Activated CD4-positive, alpha-beta T cell treated with anti-CD3 and anti-CD28 coated beads, Interleukin-2, amount 10 ng/mL, durations not matched to agents 24 days and 14 days (primary cell): Measurements from ENCODE around the gene PILRB. TPM values are rescaled to one million over a fixed set of nuclear protein-coding genes. Genes with fewer than 3 reads are reported as not detected.
A peak's percentile ranks its signal among the peaks of the same experiment; 100 is the strongest.
"Not testable (repeated sequence)": the region's sequence is repeated elsewhere in the genome, so short reads cannot be mapped to it uniquely, and the experiment has no call there.

ENCODE experiments used
- DNase-seq: peaks from one replicate; pipeline ENCODE4 v3.0.0; 2022
- H3K27ac Mint-ChIP-seq: one replicate; pipeline ENCODE4 v1.8.0; 2022; ENCODE audit warnings: mild to moderate bottlenecking, mixed read lengths
- H3K27me3 Mint-ChIP-seq: one replicate; pipeline ENCODE4 v1.8.0; 2022; ENCODE audit warnings: mixed read lengths
- H3K36me3 Mint-ChIP-seq: one replicate; pipeline ENCODE4 v1.8.0; 2022; ENCODE audit warnings: low read depth, mild to moderate bottlenecking, mixed read lengths
- H3K4me1 Mint-ChIP-seq: one replicate; pipeline ENCODE4 v1.8.0; 2021; ENCODE audit warnings: mixed read lengths
- H3K4me3 Mint-ChIP-seq: one replicate; pipeline ENCODE4 v1.8.0; 2022; ENCODE audit warnings: mild to moderate bottlenecking, moderate library complexity, mixed read lengths
- H3K9me3 Mint-ChIP-seq: one replicate; pipeline ENCODE4 v1.8.0; 2021; ENCODE audit warnings: mixed read lengths
- intact Hi-C: fragments of 100-400 bp; cut with micrococcal nuclease; formaldehyde crosslinking; loops from one replicate; pipeline ENCODE4 v1.15.1; 2023
- total RNA-seq: library from RNA; stranded (reverse); gene quantifications from 2 replicates; pipeline ENCODE4 v1.2.3, GENCODE V29; 2022

The PILRB gene
- total RNA-seq, result 74.6 and 78.3 TPM in 2 replicates

- DNase-seq, result no peak
- Mint-ChIP-seq H3K27ac (peak within 1 kb of the TSS; percentile 11), H3K36me3 (peaks cover 59% of the 10 kb centered on the region), H3K27me3 (no peaks in the 10 kb centered on the region), H3K9me3 (peaks cover 2% of the 10 kb centered on the region), H3K4me1 (peaks cover 10% of the 10 kb centered on the region), H3K4me3 (no peak within 1 kb of the TSS)
- intact Hi-C loops, result no loop called here
These were observed at the start of gene PILRB for GRCh38 chr7:100358027-100358856. PILRB (plus strand) TSS chr7:100358117; CDS start chr7:100358303, 186 bp downstream.

DNA sequence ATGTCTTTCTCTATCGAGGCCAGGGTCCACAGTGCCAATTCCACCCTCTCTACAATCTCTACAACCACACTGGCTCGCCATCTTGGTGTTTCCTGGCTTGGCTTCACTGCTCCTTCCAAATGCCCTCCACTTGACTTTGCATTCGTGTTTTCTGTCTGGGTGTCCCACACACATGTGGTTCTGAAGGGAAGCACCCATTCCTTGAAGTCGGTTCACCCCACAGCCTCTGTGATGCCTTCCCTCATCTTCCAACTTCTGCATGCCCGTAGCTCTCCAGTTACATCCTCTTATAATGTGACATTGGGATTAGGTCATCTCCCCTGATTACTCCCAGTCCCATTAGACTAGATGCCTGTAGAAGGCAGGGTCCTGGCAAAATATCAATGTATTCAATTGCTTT is 39.6 kb upstream of the PILRB start:
- H3K4me3 Mint-ChIP-seq, result peak overlapping the region; percentile 66
- intact Hi-C loops, H3K9me3 Mint-ChIP-seq, H3K27ac Mint-ChIP-seq, H3K27me3 Mint-ChIP-seq, H3K4me1 Mint-ChIP-seq: not testable (repeated sequence)
- peak; percentile 52 for DNase-seq
- peaks cover 22% of the 10 kb centered on the region for H3K36me3 Mint-ChIP-seq

- H3K27me3 Mint-ChIP-seq, DNase-seq, H3K4me1 Mint-ChIP-seq, H3K27ac Mint-ChIP-seq, H3K9me3 Mint-ChIP-seq, intact Hi-C loops, H3K4me3 Mint-ChIP-seq: not testable (repeated sequence)
- H3K36me3 Mint-ChIP-seq, result peaks cover 33% of the 10 kb centered on the region
These were observed 36.3 kb upstream of the PILRB start for GRCh38 chr7:100321648-100322047.

DNA sequence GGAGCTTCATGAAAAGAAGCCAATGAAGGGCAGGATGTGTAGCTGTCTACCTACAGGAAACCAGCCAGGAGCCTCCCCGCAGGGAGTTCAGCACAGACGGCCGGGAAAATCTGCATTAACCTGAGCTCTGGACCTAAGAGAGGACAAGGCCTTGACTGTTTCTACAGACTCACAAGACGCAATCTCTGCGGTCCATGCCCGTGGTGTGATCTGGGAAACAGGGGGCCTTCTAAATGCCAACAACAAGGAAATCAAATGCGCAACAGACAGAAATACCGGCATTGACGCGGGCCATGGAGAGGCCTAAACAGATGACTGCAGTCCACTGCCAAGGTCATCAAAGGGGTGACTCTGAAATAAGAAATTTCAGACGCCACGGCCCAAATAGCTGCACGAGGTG is 33.7 kb upstream of the PILRB start:
- H3K27ac Mint-ChIP-seq, H3K27me3 Mint-ChIP-seq, intact Hi-C loops, H3K4me3 Mint-ChIP-seq, H3K9me3 Mint-ChIP-seq, H3K4me1 Mint-ChIP-seq, DNase-seq: not testable (repeated sequence)
- H3K36me3 Mint-ChIP-seq, result peaks cover 38% of the 10 kb centered on the region

DNA sequence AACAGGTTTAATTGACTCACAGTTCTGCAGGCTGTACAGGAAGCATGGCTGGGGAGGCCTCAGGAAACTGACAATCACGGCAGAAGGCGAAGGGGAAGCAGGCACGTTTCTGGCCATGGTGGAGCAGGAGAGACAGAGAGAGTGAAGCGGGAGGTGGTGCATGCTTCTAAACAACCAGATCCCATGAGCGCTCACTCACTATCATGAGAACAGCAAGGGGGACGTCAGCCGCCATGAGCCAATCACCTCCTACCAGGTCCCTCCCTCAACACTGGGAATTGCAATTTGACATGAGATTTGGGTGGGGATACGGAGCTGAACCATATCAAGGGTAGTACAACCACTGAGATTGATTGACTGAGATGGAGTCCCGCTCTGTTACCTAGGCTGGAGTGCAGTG is 32.2 kb upstream of the PILRB start:
- H3K27ac Mint-ChIP-seq, H3K4me1 Mint-ChIP-seq, H3K9me3 Mint-ChIP-seq, H3K27me3 Mint-ChIP-seq, intact Hi-C loops, H3K4me3 Mint-ChIP-seq: not testable (repeated sequence)
- peaks cover 35% of the 10 kb centered on the region for H3K36me3 Mint-ChIP-seq
- peak; percentile 45 for DNase-seq

DNA sequence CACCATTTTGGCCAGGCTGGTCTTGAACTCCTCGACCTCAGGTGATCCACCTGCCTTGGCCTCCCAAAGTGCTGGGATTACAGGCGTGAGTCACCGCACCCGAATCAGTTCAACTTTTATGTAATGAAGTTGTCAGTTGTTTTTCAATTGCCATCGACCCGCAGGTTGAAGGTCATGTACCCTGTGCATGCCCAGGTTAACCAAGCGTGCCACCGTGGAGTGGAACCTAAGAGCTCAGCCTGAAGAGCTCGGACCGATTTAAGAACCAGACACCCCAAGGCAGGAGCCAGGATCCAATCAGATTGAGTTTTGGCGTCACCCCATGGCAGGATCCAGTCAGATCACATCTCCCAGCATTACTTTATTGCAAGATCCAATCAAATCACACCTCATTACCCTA is 31.0 kb upstream of the PILRB start:
- DNase-seq, result peak; percentile 54
- H3K27me3 Mint-ChIP-seq, H3K4me3 Mint-ChIP-seq, H3K9me3 Mint-ChIP-seq, intact Hi-C loops, H3K4me1 Mint-ChIP-seq, H3K27ac Mint-ChIP-seq: not testable (repeated sequence)
- H3K36me3 Mint-ChIP-seq, result peaks cover 34% of the 10 kb centered on the region

DNA sequence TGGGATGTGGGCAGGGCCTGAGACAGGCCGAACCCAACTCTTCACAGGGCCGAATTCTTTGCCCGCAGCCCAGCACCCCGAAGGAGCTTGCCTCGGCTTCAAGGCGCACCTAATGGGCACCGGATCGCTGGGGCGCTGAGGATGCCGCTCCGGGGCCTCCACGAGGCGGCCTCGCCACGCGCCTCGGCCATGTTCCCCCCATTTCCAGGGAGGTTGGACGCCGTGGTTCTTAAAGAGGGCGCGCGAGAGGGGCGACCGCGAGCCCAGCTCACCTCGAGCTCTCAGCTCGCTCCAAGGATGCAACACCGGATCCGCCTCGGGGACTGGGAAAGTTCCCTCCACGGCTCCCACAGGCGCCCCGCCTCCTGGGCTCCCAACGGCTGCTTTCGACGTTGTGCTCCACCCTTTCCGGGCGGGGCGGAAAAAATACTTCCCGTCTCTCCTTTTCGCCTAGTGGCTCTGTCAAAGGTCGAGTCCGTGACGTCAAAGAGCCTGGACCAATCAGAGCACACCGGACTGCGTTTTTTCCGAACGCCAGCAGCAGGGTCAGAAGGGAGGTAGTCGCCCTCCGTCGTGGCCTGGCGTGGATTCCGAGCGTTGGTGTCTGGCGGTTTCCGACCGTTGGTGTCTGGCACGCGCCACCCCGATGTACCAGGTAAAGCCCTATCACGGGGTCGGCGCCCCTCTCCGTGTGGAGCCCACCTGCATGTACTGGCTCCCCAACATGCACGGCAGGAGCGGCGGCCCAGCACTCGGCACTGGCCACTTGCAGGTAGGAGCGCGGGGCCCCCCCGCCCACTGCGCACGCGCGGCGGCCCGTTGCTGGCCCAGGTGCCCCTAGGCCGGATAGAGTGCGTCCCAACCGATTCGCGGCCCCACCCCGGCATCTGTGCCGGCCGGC is 22.1 kb upstream of the PILRB start:
- H3K27me3 Mint-ChIP-seq, intact Hi-C loops, H3K9me3 Mint-ChIP-seq: not testable (repeated sequence)
- Mint-ChIP-seq H3K36me3 (peaks cover 28% of the 10 kb centered on the region), H3K27ac (peak overlapping the region; percentile 97), H3K4me1 (peaks cover 17% of the 10 kb centered on the region), H3K4me3 (peak overlapping the region; percentile 94)
- DNase-seq, result peak; percentile 97

GRCh38 chr7:100338083-100338696 is 19.7 kb upstream of the PILRB start:
- H3K27ac Mint-ChIP-seq, H3K9me3 Mint-ChIP-seq, H3K27me3 Mint-ChIP-seq, DNase-seq, intact Hi-C loops: not testable (repeated sequence)
- Mint-ChIP-seq H3K4me1 (peaks cover 24% of the 10 kb centered on the region), H3K4me3 (peak overlapping the region; percentile 21), H3K36me3 (peaks cover 43% of the 10 kb centered on the region)

GRCh38 chr7:100341286-100341685 is 16.6 kb upstream of the PILRB start:
- Mint-ChIP-seq H3K36me3 (peaks cover 50% of the 10 kb centered on the region), H3K4me1 (peaks cover 33% of the 10 kb centered on the region)
- DNase-seq, H3K27ac Mint-ChIP-seq, H3K27me3 Mint-ChIP-seq, H3K4me3 Mint-ChIP-seq, H3K9me3 Mint-ChIP-seq: not testable (repeated sequence)
- intact Hi-C loops, result loop anchor here (10.0 kb wide), 1 partner anchor 54 kb away; no protein-coding TSS in a partner anchor

DNA sequence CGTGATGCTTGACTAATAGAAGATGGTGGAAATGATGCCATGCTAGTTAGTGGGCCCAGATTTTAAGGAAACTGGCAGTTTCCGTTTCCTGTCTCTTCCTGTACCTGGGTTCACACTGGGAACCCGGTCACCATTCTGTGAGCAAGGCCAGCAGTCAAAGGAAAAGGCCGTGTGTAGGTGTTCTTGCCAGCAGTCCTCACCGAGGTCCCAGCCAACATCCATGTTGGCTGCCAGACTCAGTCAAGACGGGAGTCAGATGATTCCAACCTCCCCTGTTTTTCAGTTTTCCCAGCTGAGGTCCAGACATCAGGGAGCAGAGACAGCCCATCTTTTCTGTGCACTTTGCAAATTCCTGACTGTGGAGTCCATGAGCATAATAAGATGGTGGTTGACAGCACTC is 15.2 kb upstream of the PILRB start:
- H3K9me3 Mint-ChIP-seq, result no peaks in the 10 kb centered on the region
- no peak overlapping the region for H3K27ac Mint-ChIP-seq
- DNase-seq, result no peak
- H3K4me1 Mint-ChIP-seq, result peaks cover 30% of the 10 kb centered on the region
- peaks cover 60% of the 10 kb centered on the region for H3K36me3 Mint-ChIP-seq
- peaks cover 2% of the 10 kb centered on the region for H3K27me3 Mint-ChIP-seq
- intact Hi-C loops, result loop anchor here (10.0 kb wide), 1 partner anchor 52 kb away; no protein-coding TSS in a partner anchor
- H3K4me3 Mint-ChIP-seq, result no peak overlapping the region

GRCh38 chr7:100344124-100344559 is 13.8 kb upstream of the PILRB start:
- intact Hi-C loops, result loop anchor here (1.0 to 10.0 kb wide), 3 partner anchors 51 to 213 kb away; partner anchors contain the start of genes MEPCE and ZCWPW1
- H3K4me1 Mint-ChIP-seq, result peaks cover 26% of the 10 kb centered on the region
- H3K27ac Mint-ChIP-seq, result peak overlapping the region; percentile 97
- not testable (repeated sequence) for H3K4me3 Mint-ChIP-seq, H3K9me3 Mint-ChIP-seq, DNase-seq, H3K27me3 Mint-ChIP-seq
- H3K36me3 Mint-ChIP-seq, result peaks cover 60% of the 10 kb centered on the region

DNA sequence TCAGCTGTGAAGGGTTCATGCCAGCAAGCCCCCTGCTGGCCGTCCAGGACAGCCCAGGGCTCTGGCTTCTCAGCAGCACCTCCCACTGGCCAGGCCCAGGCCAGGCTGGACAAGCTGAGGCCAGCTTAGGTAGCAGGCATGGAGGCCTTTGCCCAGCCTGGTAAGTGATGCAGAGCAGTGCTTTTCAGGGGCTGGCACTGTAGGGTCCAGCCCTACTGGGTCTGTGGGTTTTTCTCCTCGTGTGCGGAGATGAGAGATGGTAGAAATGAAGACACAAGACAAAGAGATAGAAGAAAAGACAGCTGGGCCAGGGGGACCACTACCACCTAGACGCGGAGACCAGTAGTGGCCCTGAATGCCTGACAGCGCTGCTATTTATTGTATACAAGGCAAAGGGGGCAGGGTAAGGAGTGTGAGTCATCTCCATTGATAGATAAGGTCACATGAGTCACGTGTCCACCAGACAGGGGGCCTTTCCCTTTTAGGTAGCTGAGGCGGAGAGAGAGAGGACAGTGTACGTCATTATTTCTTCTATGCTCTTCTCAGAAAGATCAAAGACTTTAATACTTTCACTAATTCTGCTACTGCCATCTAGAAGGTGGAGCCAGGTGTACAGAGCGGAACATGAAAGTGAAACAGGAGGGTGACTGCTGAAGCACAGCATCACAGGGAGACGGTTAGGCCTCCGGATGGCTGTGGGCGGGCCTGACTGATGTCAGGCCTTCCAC is 13.2 kb upstream of the PILRB start:
- Mint-ChIP-seq H3K4me1 (peaks cover 25% of the 10 kb centered on the region), H3K36me3 (peaks cover 62% of the 10 kb centered on the region), H3K4me3 (peak overlapping the region; percentile 76), H3K27ac (peak overlapping the region; percentile 97)
- intact Hi-C loops, result loop anchor here (1.0 to 10.0 kb wide), 3 partner anchors 50 to 213 kb away; partner anchors contain the start of genes MEPCE and ZCWPW1
- H3K9me3 Mint-ChIP-seq, H3K27me3 Mint-ChIP-seq: not testable (repeated sequence)
- DNase-seq, result peak; percentile 94

- intact Hi-C loops, result loop anchor here (2.0 to 10.0 kb wide), 2 partner anchors 50 to 84 kb away; partner anchors contain the start of genes MEPCE and ZCWPW1
- not testable (repeated sequence) for H3K27me3 Mint-ChIP-seq, H3K9me3 Mint-ChIP-seq, H3K4me3 Mint-ChIP-seq
- H3K36me3 Mint-ChIP-seq, result peaks cover 63% of the 10 kb centered on the region
- H3K4me1 Mint-ChIP-seq, result peaks cover 27% of the 10 kb centered on the region
- H3K27ac Mint-ChIP-seq, result peak overlapping the region; percentile 97
- DNase-seq, result peak; percentile 93
These were observed 12.6 kb upstream of the PILRB start for GRCh38 chr7:100345288-100345672.
